ENCODE results near the gene MYO16. TPM values are rescaled to one million over a fixed set of nuclear protein-coding genes. Genes with fewer than 3 reads are reported as not detected.

Gene MYO16
- total RNA-seq, result not detected in 2 replicates

DNA sequence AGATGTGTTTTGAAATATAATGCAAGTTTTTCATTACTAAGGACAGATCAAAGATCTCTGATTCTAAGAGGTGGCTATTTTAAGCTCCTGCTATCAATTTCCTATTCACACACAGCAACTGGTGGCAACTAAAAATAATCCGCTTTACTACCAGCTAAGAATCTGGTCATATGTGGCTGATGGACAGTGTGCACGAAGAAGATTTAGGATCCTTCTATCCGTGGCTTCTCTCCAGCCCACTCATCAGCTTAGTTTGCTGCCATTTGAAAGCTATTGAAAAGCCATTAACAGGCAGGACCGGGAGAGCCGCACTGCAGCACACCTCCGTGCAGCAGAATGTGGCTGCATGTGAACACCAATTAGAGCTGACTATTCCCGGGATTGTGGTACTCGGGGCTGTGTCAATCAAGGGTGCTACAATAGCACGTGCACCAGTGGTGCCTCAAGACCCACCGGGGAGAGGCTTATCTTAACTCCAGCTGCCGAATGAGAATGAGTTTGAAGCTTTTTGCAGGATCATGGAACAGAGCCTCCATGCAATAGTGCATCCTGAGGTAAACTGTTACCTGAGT, at the start of gene MYO16:
MYO16 (plus strand) TSS at position 431 of the 572 bp plus-strand sequence. CDS start 234 bp downstream, outside the sequence.
- no peak for DNase-seq (ENCODE audit: low read depth in 2 of 2)

DNA sequence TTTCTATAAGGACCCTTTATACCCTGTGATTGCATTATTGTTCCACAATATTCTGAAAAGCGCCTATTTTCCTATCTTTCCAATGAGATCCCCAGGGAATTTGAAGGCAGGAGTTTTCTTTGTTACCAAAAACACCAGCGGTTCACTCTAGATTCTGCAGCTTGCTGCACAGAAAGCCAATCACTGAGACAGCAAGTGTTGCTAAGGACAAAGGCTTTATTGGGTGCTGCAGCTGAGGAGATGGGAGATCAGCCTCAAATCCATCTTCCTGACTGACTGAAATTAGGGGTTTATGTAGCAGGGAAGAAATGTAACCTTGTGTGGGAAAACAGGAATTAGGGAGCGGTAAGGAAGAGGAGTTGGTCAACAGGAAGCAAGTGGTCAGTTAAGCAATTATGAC, 42.6 kb upstream of the MYO16 start:
- DNase-seq (ENCODE audit: low read depth in 2 of 2), result no peak

DNA sequence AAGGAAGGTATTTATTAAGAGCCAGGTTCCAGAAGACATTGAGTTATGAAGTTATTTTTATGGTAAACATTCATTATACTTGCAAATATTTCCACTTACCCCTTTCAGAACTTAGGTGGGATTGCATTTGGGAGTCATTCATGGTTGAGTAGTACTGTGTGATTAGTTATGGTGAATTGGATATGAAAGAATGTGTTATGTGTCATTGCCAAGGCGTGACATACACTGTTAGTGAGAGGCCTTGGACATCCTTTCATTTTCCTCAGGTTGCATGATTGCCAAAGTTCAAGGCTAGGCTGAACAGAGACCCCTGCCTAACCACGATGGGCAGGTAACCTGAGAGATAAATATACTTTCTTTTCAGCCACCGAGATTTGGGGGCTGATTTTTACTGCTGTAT, 40.9 kb upstream of the MYO16 start:
- no peak for DNase-seq (ENCODE audit: low read depth in 2 of 2)

DNA sequence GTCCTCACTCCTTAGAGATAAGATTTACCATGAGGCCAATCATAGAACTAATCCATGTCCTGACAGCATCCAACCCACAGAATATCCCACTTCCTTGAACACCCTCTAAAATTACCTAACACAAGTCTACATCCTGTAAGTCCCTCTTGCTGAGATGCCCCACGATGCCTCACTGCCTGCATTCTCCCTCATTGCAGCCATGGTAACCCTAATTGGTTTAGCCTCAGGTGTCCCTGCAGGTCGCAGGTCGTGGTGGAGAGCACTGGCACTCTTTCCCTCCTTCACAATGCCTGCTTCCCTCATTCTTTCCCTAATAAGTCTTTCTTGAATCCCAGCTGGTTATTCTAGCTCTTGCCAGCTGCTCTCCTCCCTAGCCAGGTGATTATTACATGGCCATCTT, 35.3 kb upstream of the MYO16 start:
- DNase-seq (ENCODE audit: low read depth in 2 of 2), result no peak

DNA sequence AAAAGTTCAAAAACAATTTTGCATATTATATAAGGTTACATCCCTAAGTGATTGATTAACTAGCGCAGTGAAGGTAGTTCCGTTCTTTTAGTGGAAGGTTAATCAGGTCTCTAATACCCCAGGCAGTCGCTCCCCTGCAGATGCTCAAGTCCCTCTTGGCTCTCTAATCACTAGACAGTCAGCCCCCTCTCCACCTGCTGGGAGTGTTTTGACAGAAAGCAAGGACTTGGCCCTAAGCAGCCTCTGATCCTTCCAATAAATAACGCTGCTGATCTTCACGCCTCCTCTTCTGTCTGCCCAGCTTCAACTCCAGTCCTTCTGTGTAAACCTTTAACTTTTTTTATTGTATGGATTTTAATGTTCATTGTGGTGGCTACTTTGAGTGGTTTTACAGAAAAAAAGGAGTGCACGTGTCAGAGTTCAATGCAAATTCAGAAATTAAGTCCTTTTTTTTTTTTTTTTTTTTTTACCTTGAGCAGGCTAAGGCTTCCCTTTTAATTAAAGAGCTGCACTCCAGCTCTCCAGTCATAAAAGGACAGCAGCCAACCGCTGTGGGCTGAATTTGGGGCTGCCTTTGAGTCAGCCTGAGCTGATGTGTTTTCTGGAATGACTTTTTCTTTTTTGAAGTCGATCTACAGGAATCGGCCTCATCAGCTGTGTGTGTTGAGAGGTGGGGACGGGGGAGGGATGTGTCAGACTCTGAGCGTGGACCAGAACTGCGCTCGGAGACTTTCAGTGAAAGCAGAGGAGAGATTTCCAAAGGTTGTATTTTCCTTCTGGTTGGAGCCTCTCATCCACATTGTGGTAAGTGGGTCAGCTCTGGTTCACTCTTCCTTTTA, 33.8 kb upstream of the MYO16 start:
- no peak for DNase-seq (ENCODE audit: low read depth in 2 of 2)

DNA sequence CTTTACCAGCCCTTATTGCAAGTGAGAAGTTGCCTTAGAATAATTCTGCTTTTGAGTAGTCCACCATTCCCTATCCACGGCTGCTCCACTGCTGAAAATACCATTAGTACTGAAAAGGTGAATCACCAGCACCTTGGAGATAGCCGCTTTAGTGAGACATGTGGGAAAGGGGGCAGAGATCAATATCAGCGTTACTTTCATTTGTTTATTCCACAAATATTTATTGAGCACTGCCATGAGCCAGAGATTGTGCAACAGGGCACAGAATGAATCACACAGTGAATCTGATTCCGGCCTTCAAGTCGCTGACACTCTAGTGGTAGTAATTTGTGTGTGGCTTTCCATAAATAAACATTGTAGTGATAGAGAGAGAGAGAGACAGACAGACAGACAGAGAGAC, 31.5 kb upstream of the MYO16 start:
- no peak for DNase-seq (ENCODE audit: low read depth in 2 of 2)

DNA sequence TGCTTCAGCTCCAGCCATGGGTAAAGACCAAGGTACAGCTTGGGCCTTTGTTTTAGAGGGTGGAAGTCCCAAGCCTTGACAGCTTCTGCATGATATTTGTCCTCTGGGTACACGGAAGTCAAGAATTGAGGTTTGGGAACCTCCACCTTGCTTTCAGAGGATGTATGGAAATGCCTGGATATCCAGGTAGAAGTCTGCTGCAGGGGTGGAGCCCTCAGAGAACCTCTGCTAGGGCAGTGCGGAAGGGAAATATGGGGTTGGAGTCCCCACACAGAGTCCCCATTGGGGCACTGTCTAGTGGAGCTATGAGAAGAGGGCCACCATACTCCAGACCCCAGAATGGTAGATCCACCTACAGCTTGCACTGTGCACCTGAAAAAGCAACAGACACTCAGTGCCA, 23.0 kb upstream of the MYO16 start:
- no peak for DNase-seq (ENCODE audit: low read depth in 2 of 2)

DNA sequence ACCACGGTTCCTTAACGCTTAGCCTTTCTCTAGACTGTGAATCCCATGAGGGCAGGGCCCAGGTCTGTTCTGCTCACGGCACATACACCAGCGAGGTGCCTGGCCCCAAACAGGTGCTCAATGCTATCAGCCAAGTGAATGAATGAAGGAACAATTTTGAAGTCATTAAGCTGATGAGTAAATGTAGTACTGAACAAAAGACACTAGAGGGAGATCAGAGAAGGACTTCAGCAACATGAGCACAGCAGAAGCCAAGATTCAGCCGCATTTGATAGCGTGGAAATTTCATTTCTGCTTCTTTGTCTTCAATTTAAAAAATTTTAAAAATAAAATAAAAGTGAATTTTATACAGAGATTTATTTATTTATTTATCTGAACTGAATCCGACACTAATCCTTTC, 20.1 kb upstream of the MYO16 start:
- DNase-seq (ENCODE audit: low read depth in 2 of 2), result peak in 1 of 2 donors; percentile 8

DNA sequence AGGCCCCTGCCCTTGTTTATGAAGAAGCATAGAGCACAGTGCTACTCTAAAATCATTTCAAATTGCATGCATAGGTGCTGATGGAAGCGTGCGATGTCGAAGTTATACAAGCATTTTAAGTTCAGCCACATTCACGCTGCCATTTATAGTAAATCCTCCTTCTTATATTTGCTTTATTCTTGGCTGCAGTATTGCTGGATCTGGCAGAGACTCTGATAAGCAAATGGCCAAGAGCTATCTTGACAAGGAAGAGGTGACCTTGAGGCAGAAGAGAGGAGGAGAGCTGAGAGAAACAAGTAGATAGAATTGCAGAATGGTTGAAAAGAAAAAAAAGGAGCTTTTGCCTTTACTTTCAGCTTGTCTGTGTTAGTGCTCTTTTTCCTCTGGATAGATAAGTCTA, 18.9 kb upstream of the MYO16 start:
- no peak for DNase-seq (ENCODE audit: low read depth in 2 of 2)

DNA sequence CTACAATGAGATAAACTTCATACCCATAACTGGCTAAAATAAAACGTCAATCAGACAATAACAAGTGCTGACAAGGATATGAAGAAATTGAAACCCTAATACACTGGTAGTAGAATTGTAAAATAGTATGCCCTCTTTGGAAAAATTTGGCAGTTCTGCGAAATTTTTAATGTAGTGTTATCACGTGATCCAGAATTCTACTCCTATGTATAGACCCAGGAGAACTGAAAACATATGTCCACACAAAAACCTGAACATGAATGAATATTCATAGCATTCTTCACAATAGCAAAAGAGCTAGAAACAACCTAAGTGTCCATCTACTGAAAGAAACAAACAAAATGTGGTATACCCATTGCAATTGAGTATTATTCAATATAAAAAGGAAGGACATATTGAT, 14.2 kb upstream of the MYO16 start:
- DNase-seq (ENCODE audit: low read depth in 2 of 2), result no peak

DNA sequence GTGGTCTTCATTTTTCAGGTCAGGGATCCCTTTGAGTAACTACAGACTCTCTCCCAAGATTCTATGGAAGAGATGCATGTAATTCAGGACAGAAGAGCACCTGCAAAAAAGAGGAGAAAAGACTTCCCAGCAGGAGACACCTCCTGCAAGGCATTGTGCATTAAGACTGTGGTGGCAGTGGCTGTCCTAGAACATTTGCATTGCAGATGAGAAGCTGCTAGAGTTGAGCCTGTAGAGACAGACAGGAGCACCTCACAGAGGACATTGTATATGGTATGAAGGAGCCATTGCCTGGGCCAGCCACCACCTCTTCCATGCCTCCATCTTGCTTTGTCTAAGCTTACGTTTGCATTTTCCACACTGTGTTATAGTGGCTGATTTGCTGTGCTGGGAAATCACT, 11.2 kb upstream of the MYO16 start:
- no peak for DNase-seq (ENCODE audit: low read depth in 2 of 2)

DNA sequence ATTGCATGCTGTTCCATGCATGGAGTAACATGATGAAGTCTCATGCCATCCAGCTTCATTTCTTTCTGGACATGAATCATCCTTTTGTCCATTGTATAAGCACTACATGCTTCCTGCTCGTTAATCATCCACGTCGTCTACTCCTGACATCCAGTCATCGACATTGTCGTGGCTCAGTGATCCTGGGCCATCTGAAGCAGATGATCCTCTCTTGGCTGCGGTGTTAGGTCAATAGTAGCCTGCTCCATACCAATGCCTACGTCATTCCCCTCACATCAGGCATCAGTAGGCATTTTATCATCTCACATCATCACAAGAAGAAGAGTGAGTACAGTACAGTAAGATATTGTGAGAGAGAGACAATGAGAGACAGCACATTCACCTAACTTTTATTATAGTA, 7.9 kb upstream of the MYO16 start:
- DNase-seq (ENCODE audit: low read depth in 2 of 2), result no peak

DNA sequence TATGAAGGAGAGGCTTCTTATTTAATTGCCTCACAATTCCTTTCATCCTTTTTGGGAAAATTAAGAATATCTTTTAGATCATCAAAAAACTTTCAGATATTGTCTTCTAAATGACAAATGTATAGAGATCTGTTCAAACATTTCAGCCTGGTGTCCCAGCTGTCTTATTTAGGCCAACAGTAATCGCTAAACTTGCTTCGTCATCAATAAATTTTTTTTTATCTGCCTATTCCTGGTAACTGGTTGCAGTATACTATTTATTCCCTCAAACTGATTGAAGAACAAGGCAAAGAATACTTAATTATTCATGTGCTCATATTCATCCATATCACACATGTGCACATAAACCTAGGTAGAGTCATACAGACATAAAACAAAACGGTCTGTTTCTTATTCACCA, 5.3 kb upstream of the MYO16 start:
- DNase-seq (ENCODE audit: low read depth in 2 of 2), result no peak

DNA sequence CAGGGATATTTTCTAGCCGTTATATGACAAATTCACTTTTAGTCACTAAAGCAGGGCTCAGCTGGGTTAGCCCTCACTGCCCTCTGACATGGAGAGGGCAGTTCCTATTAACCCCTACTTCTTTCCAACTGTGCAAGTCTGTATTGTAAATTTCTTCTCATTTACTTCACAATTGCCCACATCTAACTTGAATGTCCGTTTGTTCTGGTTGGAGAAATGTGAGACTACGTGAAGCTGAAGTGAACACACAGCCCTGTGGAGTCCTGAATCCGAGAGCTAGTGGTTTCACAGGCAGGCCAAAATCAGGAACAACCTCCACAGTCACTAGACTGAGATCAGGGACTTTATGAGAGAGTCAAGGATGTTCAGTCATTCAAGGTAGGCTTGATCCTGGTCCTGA, 4.4 kb upstream of the MYO16 start:
- DNase-seq (ENCODE audit: low read depth in 2 of 2), result no peak

DNA sequence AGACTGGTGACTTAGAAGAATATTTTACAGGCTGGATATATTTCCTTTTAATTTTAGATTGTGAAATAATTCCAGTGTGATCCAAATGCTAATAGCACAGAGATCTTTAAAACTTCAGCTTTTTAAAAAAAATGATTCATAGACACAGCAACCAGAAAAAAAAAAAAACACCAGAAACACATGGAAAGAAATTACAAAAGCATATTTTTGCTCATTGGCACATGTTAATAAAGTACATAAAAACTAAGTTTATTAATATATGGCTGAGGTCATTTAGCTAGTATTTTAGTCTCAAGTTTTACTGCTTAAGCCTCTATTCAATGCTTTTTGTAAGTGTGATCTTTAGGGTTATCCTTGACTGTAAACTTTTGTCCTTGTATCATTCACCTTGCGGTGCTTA, 577 bp downstream of the MYO16 start:
- DNase-seq (ENCODE audit: low read depth in 2 of 2), result no peak

DNA sequence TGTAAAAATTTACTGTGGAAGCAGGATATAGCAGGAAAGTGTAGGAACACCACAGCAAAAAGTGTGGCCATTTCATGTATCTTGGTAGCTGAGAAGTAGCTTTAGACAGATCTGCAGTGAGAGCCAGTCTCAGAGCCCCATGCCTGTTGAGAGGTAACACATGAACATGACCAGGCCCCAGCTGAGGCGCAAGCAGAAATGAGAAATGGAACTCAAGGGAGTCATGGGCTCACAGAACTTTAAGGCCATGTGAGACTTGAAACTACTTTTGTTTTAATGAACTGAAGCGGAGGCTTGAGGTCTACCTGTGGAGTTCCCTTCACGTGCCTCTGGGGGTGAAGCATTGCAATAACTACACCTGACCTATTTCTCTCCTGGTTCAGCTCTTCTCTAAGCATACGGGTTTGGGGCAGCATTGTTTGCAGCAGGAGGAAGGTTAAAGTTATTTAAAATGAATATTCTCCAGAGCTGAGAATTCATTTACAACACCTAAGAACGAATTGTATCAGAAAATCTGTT, 3.3 kb downstream of the MYO16 start:
- DNase-seq (ENCODE audit: low read depth in 2 of 2), result no peak

DNA sequence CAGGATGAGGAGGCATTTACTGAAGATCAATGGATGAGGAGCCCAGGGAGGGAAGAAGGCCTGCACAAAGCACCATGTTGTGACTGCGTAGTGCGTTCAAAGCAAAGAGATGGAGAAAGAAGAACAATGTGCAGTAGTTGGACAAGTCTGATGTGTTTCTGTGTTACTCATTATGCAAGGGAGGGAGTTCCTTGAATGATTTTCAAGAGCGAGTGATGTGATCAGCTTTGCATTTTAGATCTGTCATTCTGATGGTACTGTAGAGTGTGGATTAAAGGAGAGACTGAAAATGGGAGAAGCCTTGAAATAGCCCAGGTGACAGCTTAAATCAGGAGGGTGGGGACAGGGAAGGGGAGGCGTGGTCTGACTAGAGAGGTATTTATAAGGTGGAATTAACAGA, 9.5 kb downstream of the MYO16 start:
- DNase-seq (ENCODE audit: low read depth in 2 of 2), result no peak

DNA sequence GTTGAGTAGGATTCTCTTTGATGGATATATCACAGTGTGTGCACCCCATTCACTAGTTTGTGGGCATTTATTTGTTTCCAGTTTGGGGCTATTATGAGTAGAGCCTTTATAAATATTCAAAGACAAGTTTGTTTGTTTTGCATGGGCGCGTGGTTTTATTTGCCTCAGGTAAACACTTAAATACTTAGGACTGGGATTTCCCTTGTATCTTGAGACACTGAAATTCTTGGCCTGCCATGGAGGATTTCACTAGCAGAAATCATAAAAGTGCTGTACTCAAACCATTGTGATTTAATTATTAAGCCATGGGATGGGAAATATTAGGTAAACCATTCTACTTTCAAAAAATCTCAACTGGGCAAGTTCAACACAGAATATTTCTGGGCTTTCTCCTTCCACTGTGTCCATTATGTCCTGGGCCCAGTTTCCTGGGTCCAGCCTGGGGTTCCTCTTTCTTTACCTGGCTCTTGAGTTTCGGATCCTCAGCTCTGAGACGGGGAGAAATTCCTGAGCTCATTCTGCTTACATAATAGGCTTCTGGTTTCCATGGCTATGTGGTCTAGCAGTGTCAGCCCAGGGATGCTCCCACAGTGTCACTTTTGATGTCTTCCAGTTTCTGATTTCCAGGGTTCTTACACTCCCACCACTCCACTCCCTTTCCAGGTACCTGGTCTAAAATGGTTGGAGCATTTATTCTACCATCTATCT, 14.4 kb downstream of the MYO16 start:
- DNase-seq (ENCODE audit: low read depth in 2 of 2), result no peak

DNA sequence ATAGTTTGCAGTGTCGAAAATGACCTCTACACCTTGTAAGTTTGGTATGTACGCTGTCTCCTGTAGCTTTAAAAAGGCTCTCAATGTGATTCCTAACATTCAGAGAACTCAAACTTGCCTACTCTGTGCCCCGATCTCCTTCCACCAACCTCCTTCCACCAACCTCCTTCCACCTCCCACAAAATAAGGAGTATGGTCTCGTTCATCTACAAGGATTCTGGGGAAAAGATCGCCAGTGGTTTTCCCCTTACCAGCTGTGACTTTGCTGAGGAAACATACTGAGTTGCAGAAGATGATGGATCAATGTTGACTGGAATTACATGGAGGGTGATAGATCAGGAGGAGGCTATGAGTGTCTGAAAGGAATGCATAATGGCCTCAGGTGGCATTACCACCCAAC, 16.0 kb downstream of the MYO16 start:
- DNase-seq (ENCODE audit: low read depth in 2 of 2), result no peak

DNA sequence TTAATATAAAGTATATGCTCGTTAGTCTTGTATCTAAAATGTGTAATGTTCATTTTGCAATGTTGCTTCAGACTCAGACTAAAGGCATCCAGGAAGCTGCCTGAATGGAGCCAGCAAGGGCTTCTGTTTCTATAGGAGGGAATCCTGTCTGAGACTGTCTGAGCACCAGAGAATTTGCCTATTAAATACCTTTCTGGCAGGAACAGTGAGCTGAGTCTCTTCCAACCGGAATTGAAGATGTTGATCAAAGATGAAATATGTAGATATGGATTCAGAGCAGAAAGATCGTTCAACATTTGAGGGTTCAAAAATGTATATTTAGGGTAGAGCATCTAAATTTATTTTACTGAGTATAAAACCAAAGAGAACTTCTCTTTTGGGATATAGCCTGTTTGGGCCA, 20.9 kb downstream of the MYO16 start:
- no peak for DNase-seq (ENCODE audit: low read depth in 2 of 2)

DNA sequence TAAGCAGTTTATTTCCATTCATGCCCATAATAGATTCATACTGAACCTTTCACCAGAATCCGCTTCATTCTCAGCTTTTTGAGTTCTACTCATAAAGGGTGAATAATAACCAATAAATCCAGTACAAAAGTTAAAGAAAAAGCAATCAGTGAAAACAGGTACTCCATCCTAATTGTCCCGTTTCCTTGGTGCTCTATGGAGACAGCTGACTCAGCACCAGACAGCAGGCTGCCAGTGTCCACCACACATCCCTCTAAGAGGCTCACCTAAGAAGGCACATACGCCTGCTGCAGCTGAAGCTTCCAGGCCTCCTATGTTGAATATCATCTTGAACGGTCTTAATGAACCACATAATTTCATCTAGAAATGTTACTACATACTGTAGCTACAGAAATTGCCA, 27.3 kb downstream of the MYO16 start:
- DNase-seq (ENCODE audit: low read depth in 2 of 2), result no peak

DNA sequence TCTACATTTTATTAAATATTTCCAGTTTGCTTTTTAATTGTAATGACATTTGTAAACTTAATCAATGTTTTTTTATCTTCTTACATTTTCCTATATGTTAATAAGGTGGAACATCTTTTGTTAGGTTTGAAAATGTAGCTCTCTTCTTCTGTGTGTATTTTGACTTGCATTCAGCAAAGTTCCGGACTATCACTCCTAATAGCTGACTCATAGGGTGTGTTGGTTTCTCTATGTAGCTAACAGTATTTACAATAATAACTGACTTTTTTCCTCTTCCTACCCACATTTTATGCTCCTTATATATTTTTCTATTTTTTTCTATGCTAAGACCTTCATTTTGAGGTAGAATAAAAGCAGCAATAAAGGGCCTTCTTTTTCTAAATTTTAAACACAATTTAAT, 28.1 kb downstream of the MYO16 start:
- no peak for DNase-seq (ENCODE audit: low read depth in 2 of 2)

DNA sequence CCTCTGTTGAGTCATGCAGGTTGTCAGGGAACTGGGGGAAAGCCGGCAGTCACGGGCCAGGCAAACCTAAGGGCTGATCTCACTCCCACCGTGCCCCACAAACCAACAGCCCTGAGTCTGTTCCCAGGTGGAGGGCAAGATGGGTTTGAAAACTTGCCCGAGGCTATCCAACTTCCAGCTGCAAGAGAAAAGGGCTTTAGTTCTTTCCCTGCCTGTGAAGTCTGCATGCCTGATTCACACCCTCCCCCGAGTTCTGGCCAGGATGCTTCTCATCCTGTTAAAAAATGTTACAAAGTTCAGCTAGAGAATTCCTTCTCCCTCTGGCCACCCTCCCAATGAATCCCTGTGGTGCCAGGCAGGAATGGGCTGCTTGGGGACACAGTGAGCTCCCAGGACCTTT, 33.1 kb downstream of the MYO16 start:
- no peak for DNase-seq (ENCODE audit: low read depth in 2 of 2)

Measured in lung microvascular endothelial cell (primary cell).